HG03196 (cell line): ENCODE results near the gene COL18A1.
"Not testable (repeated sequence)": the region's sequence is repeated elsewhere in the genome, so short reads cannot be mapped to it uniquely, and the experiment has no call there.

Experiments
- ATAC-seq: cut with Tn5 transposase; IDR thresholded peaks from one replicate; pipeline ENCODE4 v1.9.1; 2021; ENCODE audit not compliant: unreplicated experiment

The COL18A1 gene

DNA sequence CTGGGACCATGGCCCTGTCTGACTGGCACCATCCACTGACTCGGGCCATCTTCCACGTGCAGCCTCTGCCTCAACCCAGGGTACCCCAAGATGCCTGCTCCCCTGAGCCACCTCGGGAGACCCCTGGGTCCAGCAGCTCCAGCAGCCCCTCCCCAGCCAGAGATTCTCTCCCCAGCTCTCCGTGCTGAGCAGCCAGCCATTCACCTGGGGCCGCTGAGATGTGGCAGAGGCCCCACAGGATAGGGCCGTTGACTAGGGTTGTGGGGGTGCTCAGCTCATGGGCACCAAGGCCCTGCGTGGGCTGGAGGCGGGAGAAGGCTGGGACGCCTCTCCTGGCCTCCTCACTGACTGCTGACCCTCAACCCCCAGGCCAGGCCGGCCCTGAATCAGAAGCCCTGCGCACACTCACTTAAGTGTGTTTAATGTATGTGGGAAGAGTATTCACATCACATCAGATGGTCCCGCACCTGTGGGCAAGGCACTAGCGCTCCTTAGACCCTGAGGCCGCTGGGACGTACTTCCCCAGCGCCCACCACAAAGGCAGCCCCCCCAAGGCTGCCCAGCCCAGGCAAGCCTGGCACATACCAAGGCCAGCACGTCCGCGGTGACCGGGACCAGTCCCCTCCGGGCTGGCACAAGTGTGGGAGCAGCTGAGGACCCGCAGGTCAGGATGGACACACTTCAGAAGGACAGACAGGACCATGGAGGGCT, 109.5 kb downstream of the COL18A1 start:
- ATAC-seq, result no peak

DNA sequence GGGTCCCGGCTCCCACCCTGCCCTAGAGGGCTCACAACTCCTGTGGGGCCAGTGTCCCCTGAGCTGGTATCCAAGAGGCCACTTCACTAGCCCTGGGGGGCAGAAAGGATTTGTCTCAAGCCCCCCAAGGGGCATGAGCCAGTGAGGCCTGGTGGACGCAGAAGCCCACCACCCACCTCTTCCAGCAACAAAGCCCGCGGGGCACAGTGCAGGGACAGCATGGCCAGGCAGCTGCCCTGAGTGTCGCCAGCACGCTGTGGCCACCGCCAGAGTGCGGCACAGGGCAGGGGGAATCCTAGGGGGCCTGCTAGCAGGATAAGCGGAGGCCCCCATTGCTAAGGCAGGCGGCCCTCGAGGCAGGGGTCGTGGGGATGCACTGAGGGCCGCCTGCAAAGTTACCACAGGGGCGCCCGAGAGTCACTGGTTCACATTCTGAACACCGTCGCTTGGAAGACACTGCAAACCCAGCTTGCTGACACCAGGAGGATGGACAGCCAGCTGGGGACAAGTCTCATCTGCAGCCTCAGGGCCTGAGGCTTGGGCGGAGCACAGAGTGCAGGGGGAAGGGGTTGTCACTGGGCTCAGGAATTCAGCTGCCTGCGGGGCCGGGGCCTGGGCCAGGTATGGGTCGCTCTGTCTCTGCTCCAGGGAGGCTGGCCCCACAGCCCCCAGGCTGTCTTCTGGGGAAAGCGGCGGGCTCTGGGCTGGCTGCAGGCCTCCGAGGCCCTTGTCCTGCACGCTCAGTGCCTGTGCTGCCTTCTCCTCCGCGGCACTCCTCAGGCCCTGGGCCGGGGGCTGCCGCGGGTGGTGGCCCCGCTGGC, 110.5 kb downstream of the COL18A1 start:
- ATAC-seq, result no peak

GRCh38 chr21:45516071-45516670, 111.2 kb downstream of the COL18A1 start:
- ATAC-seq, result no peak

DNA sequence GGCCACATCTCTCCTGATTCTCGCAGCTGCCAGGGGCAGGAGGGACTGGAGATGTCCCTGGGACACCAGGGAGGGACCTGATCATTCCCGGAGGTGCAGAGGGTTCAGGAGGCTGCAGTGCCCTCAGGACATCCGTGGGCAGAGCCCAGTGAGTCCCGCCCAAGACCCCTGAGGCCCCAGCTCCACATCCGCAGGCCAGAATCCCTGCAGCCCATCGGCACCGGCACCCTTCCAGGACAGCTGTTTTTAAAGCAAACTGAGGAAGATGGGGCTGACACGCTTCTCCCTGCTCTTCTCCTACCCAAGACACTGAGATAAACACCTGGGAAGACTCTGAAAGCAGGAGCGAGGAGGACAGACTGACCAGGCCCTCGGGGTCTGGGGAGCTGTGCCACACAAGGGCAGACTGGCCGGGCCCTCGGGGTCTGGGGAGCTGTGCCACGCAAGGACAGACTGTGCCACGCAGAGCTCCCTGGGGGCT, 111.7 kb downstream of the COL18A1 start:
- no peak for ATAC-seq

GRCh38 chr21:45517249-45518065, 112.5 kb downstream of the COL18A1 start:
- ATAC-seq, result no peak

DNA sequence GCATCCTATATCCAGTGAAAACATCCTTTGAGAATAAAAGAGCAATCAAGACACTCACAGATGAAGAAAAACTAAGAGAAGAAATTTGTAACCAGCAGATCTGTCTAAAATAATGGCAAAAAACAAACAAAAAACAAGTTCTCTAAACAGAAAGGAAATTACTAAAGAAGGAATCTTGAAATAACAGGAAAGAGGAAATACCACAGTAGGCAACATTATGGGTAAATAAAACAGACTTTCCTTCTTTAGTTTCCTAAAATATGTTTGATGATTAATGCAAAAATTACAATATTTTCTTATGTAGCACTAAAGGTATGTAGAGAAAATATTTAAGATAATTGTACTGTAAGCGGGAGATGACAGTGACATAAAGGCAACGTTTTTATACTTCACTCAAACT, 113.8 kb downstream of the COL18A1 start:
- ATAC-seq, result no peak

GRCh38 chr21:45519182-45519581, 114.2 kb downstream of the COL18A1 start:
- ATAC-seq, result no peak

GRCh38 chr21:45521241-45521640, 116.3 kb downstream of the COL18A1 start:
- ATAC-seq, result no peak

GRCh38 chr21:45522381-45522780, 117.4 kb downstream of the COL18A1 start:
- no peak for ATAC-seq

GRCh38 chr21:45522986-45523385, 118.0 kb downstream of the COL18A1 start:
- ATAC-seq, result no peak

DNA sequence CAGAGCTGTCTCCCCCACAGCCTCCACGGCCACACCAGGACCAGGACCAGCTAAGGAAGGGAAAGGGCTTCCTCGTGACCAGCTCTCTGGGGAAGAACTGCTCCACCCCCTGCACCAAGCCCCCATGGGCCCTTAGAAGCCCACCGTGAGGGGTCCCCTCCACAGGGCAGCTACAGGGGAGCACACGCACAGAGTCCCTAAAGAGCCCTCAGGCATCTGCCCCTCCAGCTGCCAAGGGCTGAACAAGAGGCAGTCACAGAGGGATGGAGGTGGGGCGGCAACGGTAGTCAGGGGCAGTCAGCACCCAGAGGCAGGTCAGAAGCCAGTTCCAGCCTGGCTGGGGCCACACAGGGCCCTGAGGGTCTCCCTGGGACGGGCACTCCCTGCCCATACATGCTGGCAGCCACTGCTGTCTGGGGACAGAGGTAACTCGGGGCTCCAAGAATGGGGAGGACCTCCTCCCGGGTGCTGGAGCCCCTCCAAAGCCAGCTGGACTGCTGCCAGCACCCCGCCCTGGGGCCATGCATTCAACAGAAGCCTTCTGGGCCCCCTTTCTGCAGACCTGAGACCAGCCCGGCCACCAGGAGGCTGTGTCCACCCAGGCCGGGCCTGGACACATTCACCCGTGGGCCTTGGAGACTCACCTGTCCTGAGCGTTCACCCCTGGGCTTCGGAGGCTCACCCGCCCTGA, 118.6 kb downstream of the COL18A1 start:
- no peak for ATAC-seq

DNA sequence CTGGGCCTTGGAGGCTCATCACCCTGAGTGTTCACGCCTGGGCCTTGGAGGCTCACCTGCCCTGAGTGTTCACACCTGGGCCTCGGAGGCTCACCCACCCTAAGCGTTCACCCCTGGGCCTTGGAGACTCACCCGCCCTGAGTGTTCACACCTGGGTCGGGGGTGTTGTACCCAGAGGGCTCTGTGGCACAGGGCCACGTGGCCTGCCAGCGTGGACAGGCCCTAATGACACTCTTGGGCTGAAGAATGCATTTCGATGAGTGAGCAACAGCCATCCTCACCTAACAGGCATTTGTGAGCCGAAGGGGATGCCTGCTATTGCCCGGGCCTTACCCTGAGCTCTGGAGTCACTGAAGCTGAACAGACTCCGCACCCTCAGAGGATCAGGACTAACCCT, 119.8 kb downstream of the COL18A1 start:
- no peak for ATAC-seq

DNA sequence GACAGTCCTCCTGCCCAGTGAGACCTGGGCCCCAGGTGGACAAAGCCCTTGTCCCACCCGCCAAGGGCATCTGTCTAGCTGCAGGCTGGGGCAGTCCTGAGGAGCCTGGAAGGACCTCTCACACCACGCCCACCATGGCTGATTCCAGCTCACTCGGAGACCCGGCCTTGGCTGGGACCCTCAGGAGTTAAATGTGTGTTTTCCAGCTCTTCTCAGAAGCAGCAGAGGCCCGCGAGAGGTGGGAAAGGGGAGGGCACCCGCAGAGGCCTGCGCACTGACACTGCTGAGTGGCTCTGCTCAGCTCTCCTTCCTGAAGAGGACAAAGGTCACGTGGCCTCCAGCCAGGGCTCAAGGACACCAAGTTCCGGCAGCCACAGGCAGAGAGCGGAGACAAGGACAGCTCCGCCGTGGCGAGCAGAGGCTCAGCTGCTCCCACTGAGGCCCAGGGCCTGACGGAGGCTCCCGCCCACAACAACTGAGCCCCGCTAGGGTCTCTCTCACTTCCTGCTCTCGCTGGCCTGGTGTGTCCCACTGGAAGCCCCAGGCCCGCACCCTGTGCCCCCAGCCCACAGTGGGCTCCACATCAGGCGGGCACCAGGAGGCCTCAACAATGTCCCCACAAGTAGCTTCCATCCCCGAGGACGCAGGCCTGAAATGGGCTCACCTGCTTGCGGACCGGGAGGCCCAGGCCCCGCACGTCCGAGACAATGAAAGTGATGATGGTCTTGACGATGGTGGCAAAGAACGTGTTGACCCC, 120.4 kb downstream of the COL18A1 start:
- no peak for ATAC-seq

- ATAC-seq, result no peak
Observed at GRCh38 chr21:45525910-45526306, 120.9 kb downstream of the COL18A1 start.

GRCh38 chr21:45527151-45527999, 122.4 kb downstream of the COL18A1 start:
- not testable (repeated sequence) for ATAC-seq

DNA sequence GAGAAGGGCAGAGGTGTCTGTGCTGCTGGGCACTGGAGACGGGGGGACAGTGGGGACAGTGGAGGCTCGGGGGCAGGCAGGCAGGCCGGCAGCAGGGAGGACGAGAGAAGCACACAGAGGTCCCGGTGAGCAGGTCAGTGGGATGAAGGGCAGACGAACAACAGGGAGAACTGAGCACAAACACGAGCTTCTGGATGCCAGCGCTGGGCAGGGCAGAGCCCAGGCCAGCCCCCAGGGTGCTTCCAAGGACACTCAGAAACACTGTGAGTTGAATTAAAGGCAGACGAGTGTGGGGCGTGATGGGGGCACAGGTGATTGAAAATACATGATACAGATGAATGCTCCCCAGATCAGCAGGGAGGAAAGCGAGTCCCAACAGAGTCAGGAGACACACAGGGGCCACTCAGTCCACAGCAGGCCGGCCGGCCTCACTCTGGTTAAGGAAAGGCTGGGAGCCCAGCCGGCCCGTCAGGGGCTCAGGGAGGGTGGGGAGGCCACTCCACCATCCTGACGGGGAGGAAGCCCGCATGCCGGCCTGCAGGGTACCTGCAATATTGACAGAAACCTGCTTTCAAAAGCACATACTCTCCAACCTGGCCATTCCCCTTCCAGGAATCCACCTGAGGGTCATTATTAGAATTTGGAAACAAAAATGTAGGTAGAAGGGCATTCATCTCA, 123.2 kb downstream of the COL18A1 start:
- ATAC-seq, result no peak

DNA sequence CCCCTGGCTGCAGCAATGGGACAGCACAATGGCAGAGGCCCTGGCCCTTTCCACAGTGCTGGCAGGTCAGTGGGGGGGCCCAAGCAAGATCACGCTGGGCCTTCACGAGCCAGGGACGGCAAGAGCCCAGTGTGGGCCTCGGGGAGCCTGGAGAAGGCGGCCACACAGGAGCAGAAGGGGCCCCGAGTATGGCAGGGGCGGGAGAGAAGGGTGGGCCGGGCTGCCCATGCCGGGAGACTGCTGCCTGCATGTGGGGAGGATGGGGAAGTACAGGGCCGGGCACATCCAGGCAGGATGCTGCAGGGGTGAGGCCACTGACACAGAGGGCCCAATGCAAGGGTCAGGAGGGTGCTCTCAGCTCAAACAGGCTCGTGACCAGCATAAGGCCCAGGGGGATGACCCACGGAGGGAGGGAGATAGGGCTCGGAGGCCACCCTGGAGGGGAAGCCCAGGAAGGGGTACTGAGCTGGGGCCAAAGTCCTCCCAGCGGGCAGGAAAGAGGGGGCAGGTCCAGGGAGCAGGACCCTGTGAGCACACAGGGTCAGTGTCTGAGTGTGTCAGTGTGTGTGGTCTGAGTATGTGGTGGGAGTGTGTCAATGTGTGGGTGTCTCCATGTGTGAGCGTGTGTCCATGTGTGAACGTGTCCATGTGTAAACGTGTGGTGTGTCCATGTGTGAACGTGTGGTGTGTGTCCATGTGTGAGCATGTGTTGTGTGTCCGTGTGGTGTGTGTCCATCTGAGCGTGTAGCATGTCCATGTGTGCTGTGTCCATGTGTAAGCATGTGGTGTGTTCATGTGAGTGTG, 124.2 kb downstream of the COL18A1 start:
- no peak for ATAC-seq
